GM12878 (cell line): ENCODE data around the gene WDR17. TPM values are rescaled to one million over a fixed set of nuclear protein-coding genes. Genes with fewer than 3 reads are reported as not detected.

Experiments
- ATAC-seq: fragments of 200-7000 bp; cut with Tn5 transposase; 3 replicates; pipeline ENCODE4 v1.9.1; 2020; ENCODE audit warnings: mild to moderate bottlenecking, moderate library complexity
- BruUV-seq: library from RNA; stranded (reverse); fragments of 400-500 nt; replicated peaks from 2 replicates; lab custom pipeline; 2021; lab: Mats Ljungman, UMichigan
- CTCF ChIA-PET: fragments of 300-600 bp; sonication (Branson Sonifier 250); formaldehyde crosslinking; extraction: SDS; loops from one replicate; lab custom pipeline; 2021; ENCODE audit warnings: inconsistent platforms; lab: Yijun Ruan, JAX
- POLR2A ChIA-PET: fragments of 350-600 bp; formaldehyde crosslinking; extraction: SDS; loops from one replicate; lab custom pipeline; 2021; ENCODE audit warnings: inconsistent platforms; lab: Charles Lee
- RAD21 ChIA-PET: fragments of 300-600 bp; sonication (Branson Sonifier 250); formaldehyde crosslinking; loops from one replicate; lab custom pipeline; 2023; ENCODE audit warnings: antibody characterized with exemption; ENCODE audit not compliant: unreplicated experiment; lab: Charles Lee
- SMC1A ChIA-PET: fragments of 300-600 bp; sonication (Branson Sonifier 250); formaldehyde crosslinking; loops from one replicate; lab custom pipeline; 2023; ENCODE audit not compliant: unreplicated experiment, uncharacterized antibody; lab: Charles Lee
- DNase-seq: peaks from one replicate; pipeline ENCODE4 v3.0.0-alpha.2; 2011; ENCODE audit warnings: low read depth, low spot score
- FAIRE-seq: peaks from 3 replicates; lab custom pipeline; 2011; peaks lifted over from hg19 to GRCh38; lab: Jason Lieb, UNC
- H2AFZ ChIP-seq: 2 replicates; pipeline ENCODE4 v1.6.0; 2011; ENCODE audit warnings: low read depth, low read length, control low read depth; ENCODE audit not compliant: control insufficient read depth
- H3K27ac ChIP-seq: 2 replicates; pipeline ENCODE4 v1.5.1; 2011; ENCODE audit warnings: control low read depth; ENCODE audit not compliant: control insufficient read depth, insufficient read depth
- H3K27me3 ChIP-seq, 2 experiments: replicated peaks in 1 of 2; 2 replicates each; pipeline versions ENCODE4 v1.6.0 to v1.6.1; 2011; ENCODE audit warnings: low read length in 1 of 2; ENCODE audit not compliant: control insufficient read depth in 2 of 2, insufficient read depth in 2 of 2
- H3K36me3 ChIP-seq, 2 experiments: 2 replicates each; pipeline ENCODE4 v1.5.1; 2011; ENCODE audit warnings: low read length in 1 of 2; ENCODE audit not compliant: control insufficient read depth in 2 of 2, insufficient read depth in 2 of 2
- H3K4me1 ChIP-seq: 2 replicates; pipeline ENCODE4 v1.6.1; 2011; ENCODE audit warnings: mild to moderate bottlenecking, low read length, moderate library complexity, mixed read lengths; ENCODE audit not compliant: control insufficient read depth, insufficient read depth
- H3K4me2 ChIP-seq: 2 replicates; pipeline ENCODE4 v1.6.0; 2011; ENCODE audit warnings: control low read depth; ENCODE audit not compliant: control insufficient read depth, insufficient read depth
- H3K4me3 ChIP-seq: fragments of 200-600 bp; sonication (generic); 2 replicates; pipeline ENCODE4 v1.5.1; 2016
- H3K79me2 ChIP-seq: 2 replicates; pipeline ENCODE4 v1.6.0; 2011; ENCODE audit warnings: low read length; ENCODE audit not compliant: control insufficient read depth, insufficient read depth
- H3K9ac ChIP-seq: 2 replicates; pipeline ENCODE4 v1.8.0; 2011; ENCODE audit warnings: low read length, control low read depth, mixed read lengths; ENCODE audit not compliant: control insufficient read depth, insufficient read depth
- H3K9me3 ChIP-seq: replicated peaks from 3 replicates; pipeline ENCODE4 v1.5.1; 2011; ENCODE audit warnings: mild to moderate bottlenecking, low read length; ENCODE audit not compliant: control insufficient read depth, insufficient read depth
- H4K20me1 ChIP-seq: 2 replicates; pipeline ENCODE4 v1.6.0; 2011; ENCODE audit not compliant: control insufficient read depth, insufficient read depth
- BACH1 ChIP-seq: fragments of 450-650 bp; IDR thresholded peaks from 2 replicates; pipeline ENCODE4 v1.6.1; 2017; ENCODE audit warnings: mild to moderate bottlenecking, borderline replicate concordance
- CBX5 ChIP-seq: sonication (generic); IDR thresholded peaks from 2 replicates; pipeline ENCODE4 v1.6.1; 2016; ENCODE audit warnings: low read depth, moderate library complexity, mild to moderate bottlenecking, inconsistent platforms
- GATAD2B ChIP-seq: fragments of 450-650 bp; conservative IDR thresholded peaks from 2 replicates; pipeline ENCODE4 v1.6.1; 2017; ENCODE audit warnings: low read depth, mild to moderate bottlenecking, moderate library complexity
- HDAC2 ChIP-seq: fragments of 200-600 bp; sonication (generic); IDR thresholded peaks from 2 replicates; pipeline ENCODE4 v1.6.1; 2017
- MEF2A ChIP-seq: IDR thresholded peaks from 2 replicates; pipeline ENCODE4 v1.6.1; 2011; ENCODE audit warnings: low read depth, mild to moderate bottlenecking, low read length, moderate library complexity; ENCODE audit not compliant: insufficient read depth
- MTA2 ChIP-seq: fragments of 450-650 bp; IDR thresholded peaks from 2 replicates; pipeline ENCODE4 v1.6.1; 2016; ENCODE audit warnings: low read depth, mild to moderate bottlenecking, moderate library complexity
- PAX5 ChIP-seq: IDR thresholded peaks from 2 replicates; pipeline ENCODE4 v1.6.1; 2011; ENCODE audit warnings: low read depth, low read length, borderline replicate concordance
- PAX8 ChIP-seq: fragments of 450-650 bp; IDR thresholded peaks from 2 replicates; pipeline ENCODE4 v1.6.1; 2017; ENCODE audit warnings: mild to moderate bottlenecking, moderate library complexity
- SUPT20H ChIP-seq: IDR thresholded peaks from 2 replicates; pipeline ENCODE4 v1.6.1; 2011; ENCODE audit warnings: low read depth, mild to moderate bottlenecking, low read length, moderate library complexity, borderline replicate concordance; ENCODE audit not compliant: control insufficient read depth
- WGBS: methylation state at CpG from one replicate; pipeline ENCODE4 v1.1.6; 2016; ENCODE audit warnings: low lambda C conversion rate; ENCODE audit not compliant: insufficient replicate concordance, insufficient coverage; ENCODE audit errors: missing lambda C conversion rate; 5-methylcytosine and 5-hydroxymethylcytosine counted together
- in situ Hi-C: fragments of 300-500 bp; cut with MboI; formaldehyde crosslinking; loops from 9 replicates; pipeline ENCODE4 v1.14.3; 2018; ENCODE audit warnings: mixed read lengths
- intact Hi-C: fragments of 100-400 bp; cut with micrococcal nuclease; formaldehyde crosslinking; loops from one replicate; pipeline ENCODE4 v1.14.2; 2022; ENCODE audit not compliant: unreplicated experiment
- polyA plus RNA-seq, 11 experiments: library from polyadenylated mRNA; depleted of rRNA in 4 of 11; unstranded in 6 of 11; stranded (reverse) in 5 of 11; fragments of >200 nt; fragmentation: Nextera tagmentation in 4 of 11; fragmentation: Illumina TruSeq in 1 of 11; extraction: Ambion mirVana in 4 of 11; extraction: Trizol in 1 of 11; gene quantifications; 1 replicate in 1 of 11; 2 replicates in 10 of 11; pipeline versions ENCODE4 v1.2.1 to v1.2.3, GENCODE V29; 2011 to 2016; ENCODE audit warnings: inconsistent platforms in 2 of 11, missing spikeins in 2 of 11, low read depth in 1 of 11
- total RNA-seq, 4 experiments: library from RNA; depleted of rRNA in 3 of 4; stranded (reverse); fragments of >200 nt in 3 of 4; fragmentation: Illumina TruSeq in 1 of 4; extraction: Trizol in 1 of 4; gene quantifications; 2 replicates each; pipeline versions ENCODE4 v1.2.1 to v1.2.3, GENCODE V29; 2013 to 2021
- TF ChIP-seq, protein P1 (sequence below): fragments of 450-650 bp; IDR thresholded peaks from 2 replicates; pipeline ENCODE4 v1.6.1; 2017; ENCODE audit warnings: low read depth, mild to moderate bottlenecking, moderate library complexity
- TF ChIP-seq, protein P2 (sequence below): fragments of 450-650 bp; IDR thresholded peaks from 2 replicates; pipeline ENCODE4 v1.6.1; 2017; ENCODE audit warnings: mild to moderate bottlenecking, low read depth, inconsistent platforms; ENCODE audit not compliant: poor library complexity, severe bottlenecking
- TF ChIP-seq, protein P3 (sequence below): IDR thresholded peaks from 2 replicates; pipeline ENCODE4 v1.6.1; 2012; ENCODE audit warnings: improper control_type of control experiment, low read depth, low read length; ENCODE audit not compliant: insufficient replicate concordance

WDR17 gene
- total and polyA plus RNA-seq, 10 of the 15 experiments (the other 5 are each of a cell fraction or from before 2014, with no cell fraction given): 0.43 to 3.8 (median 2.8) TPM

DNA sequence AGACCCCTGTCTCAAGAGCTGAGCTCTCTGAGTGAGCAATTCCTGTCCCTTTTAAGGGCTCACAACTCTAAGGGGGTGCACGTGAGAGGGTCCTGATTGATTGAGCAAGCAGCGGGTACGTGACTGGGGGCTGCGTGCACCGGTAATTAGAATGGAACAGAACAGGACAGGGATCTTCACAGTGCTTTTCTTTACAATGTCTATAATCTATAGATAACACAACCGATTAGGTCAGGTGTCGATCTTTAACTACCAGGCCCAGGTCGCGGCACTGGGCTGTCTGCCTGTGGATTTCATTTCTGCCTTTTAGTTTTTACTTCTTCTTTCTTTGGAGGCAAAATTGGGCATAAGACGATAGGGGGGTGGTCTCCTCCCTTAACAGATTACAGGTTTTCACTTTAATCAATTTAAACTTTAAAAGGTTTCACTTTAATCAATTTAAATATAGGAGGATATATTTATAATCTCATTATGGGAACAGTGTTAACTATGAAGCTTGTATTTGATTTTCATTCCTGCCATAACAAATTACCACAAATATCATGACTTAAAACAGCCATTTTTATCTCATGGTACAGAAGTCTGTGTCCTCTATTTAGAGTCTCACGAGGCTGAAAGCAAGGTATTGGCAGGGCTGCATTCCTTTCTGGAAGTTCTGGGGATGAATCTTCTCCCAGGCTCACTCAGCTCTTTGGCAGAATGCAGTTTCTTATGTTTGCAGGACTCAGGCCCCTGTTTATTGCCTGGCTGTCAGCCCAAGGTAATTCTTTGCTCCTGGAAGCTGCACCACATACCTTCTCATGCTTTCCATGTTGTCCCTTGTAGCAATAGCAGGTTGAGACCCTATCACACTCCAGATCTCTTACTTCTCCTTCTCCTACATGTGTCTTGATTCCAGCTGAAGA is 124.5 kb downstream of the WDR17 start:
- DNase-seq (no peak), ATAC-seq (no peak), FAIRE-seq (no peak)
- 68% methylated on average over 11 of the region's 11 CpGs for WGBS
- SMC1A ChIA-PET: interaction anchor here (0.6 to 0.9 kb wide), 2 partner anchors 11 to 258 kb away, joined by 3 to 4 read pairs; no protein-coding TSS in a partner anchor
- BruUV-seq: no TSS peak
- RAD21 ChIA-PET: no interaction called here
- no peaks in the 10 kb centered on the region for H3K9me3 ChIP-seq
- peaks cover 2% of the 10 kb centered on the region for H3K4me1 ChIP-seq
- H2AFZ ChIP-seq: no peak overlapping the region
- no peak overlapping the region for H3K4me2 ChIP-seq
- intact Hi-C loops: no loop called here
- H3K36me3 ChIP-seq: no peaks in the 10 kb centered on the region
- in situ Hi-C loops: no loop called here
- no peak overlapping the region for H3K4me3 ChIP-seq
- H3K79me2 ChIP-seq: no peaks in the 10 kb centered on the region
- POLR2A ChIA-PET: no interaction called here
- no peak overlapping the region for H3K27ac ChIP-seq
- peaks cover 0 to 1% of the 10 kb centered on the region in 2 experiments; a peak in 2 of 4 replicates for H3K27me3 ChIP-seq
- H4K20me1 ChIP-seq: no peaks in the 10 kb centered on the region
- CTCF ChIA-PET: no interaction called here
- H3K9ac ChIP-seq: no peak overlapping the region
- TF ChIP-seq HDAC2: no peak
- TF ChIP-seq, protein P1, sequence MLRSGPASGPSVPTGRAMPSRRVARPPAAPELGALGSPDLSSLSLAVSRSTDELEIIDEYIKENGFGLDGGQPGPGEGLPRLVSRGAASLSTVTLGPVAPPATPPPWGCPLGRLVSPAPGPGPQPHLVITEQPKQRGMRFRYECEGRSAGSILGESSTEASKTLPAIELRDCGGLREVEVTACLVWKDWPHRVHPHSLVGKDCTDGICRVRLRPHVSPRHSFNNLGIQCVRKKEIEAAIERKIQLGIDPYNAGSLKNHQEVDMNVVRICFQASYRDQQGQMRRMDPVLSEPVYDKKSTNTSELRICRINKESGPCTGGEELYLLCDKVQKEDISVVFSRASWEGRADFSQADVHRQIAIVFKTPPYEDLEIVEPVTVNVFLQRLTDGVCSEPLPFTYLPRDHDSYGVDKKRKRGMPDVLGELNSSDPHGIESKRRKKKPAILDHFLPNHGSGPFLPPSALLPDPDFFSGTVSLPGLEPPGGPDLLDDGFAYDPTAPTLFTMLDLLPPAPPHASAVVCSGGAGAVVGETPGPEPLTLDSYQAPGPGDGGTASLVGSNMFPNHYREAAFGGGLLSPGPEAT: no peak
- TF ChIP-seq MEF2A: no peak
- TF ChIP-seq BACH1: no peak
- TF ChIP-seq CBX5: no peak
- TF ChIP-seq GATAD2B: no peak
- TF ChIP-seq, protein P2, sequence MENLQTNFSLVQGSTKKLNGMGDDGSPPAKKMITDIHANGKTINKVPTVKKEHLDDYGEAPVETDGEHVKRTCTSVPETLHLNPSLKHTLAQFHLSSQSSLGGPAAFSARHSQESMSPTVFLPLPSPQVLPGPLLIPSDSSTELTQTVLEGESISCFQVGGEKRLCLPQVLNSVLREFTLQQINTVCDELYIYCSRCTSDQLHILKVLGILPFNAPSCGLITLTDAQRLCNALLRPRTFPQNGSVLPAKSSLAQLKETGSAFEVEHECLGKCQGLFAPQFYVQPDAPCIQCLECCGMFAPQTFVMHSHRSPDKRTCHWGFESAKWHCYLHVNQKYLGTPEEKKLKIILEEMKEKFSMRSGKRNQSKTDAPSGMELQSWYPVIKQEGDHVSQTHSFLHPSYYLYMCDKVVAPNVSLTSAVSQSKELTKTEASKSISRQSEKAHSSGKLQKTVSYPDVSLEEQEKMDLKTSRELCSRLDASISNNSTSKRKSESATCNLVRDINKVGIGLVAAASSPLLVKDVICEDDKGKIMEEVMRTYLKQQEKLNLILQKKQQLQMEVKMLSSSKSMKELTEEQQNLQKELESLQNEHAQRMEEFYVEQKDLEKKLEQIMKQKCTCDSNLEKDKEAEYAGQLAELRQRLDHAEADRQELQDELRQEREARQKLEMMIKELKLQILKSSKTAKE: no peak
- TF ChIP-seq PAX5: no peak
- TF ChIP-seq MTA2: no peak
- TF ChIP-seq SUPT20H: no peak
- TF ChIP-seq PAX8: no peak
- TF ChIP-seq, protein P3, sequence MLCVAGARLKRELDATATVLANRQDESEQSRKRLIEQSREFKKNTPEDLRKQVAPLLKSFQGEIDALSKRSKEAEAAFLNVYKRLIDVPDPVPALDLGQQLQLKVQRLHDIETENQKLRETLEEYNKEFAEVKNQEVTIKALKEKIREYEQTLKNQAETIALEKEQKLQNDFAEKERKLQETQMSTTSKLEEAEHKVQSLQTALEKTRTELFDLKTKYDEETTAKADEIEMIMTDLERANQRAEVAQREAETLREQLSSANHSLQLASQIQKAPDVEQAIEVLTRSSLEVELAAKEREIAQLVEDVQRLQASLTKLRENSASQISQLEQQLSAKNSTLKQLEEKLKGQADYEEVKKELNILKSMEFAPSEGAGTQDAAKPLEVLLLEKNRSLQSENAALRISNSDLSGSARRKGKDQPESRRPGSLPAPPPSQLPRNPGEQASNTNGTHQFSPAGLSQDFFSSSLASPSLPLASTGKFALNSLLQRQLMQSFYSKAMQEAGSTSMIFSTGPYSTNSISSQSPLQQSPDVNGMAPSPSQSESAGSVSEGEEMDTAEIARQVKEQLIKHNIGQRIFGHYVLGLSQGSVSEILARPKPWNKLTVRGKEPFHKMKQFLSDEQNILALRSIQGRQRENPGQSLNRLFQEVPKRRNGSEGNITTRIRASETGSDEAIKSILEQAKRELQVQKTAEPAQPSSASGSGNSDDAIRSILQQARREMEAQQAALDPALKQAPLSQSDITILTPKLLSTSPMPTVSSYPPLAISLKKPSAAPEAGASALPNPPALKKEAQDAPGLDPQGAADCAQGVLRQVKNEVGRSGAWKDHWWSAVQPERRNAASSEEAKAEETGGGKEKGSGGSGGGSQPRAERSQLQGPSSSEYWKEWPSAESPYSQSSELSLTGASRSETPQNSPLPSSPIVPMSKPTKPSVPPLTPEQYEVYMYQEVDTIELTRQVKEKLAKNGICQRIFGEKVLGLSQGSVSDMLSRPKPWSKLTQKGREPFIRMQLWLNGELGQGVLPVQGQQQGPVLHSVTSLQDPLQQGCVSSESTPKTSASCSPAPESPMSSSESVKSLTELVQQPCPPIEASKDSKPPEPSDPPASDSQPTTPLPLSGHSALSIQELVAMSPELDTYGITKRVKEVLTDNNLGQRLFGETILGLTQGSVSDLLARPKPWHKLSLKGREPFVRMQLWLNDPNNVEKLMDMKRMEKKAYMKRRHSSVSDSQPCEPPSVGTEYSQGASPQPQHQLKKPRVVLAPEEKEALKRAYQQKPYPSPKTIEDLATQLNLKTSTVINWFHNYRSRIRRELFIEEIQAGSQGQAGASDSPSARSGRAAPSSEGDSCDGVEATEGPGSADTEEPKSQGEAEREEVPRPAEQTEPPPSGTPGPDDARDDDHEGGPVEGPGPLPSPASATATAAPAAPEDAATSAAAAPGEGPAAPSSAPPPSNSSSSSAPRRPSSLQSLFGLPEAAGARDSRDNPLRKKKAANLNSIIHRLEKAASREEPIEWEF: no peak
